GM12892 (cell line): ENCODE measurements around the gene NSMF.

ENCODE experiments used
- POLR2A ChIP-seq: IDR thresholded peaks from 2 replicates; pipeline ENCODE4 v1.6.1; 2011; ENCODE audit warnings: low read depth, low read length, control low read depth
- POLR2AphosphoS5 ChIP-seq: IDR thresholded peaks from 2 replicates; pipeline ENCODE4 v1.6.1; 2011; ENCODE audit warnings: low read depth, low read length, control low read depth

- TF ChIP-seq POLR2AphosphoS5 (no peak), POLR2A (no peak)
These were observed 4.8 kb upstream of the NSMF start for GRCh38 chr9:137463931-137464290.
